Smooth muscle cell of the pulmonary artery (primary cell): ENCODE results near the gene DAD1. TPM values are rescaled to one million over a fixed set of nuclear protein-coding genes. Genes with fewer than 3 reads are reported as not detected.

Experiments used
- total RNA-seq: library from RNA; depleted of rRNA; stranded (reverse); fragments of >200 nt; gene quantifications from 2 replicates; pipeline ENCODE4 v1.2.3, GENCODE V29; 2014

Gene DAD1
- 262 and 320 TPM in 2 replicates for total RNA-seq

GRCh38 chr14:22589096-22589839 lies at the start of gene DAD1:
DAD1 (minus strand) TSS chr14:22589224; CDS start chr14:22589157, 67 bp downstream.

GRCh38 chr14:22598099-22598895 lies 9.3 kb upstream of the DAD1 start, which contains the start of gene ABHD4:
ABHD4 (plus strand) TSS chr14:22598300; CDS start chr14:22598307, 7 bp downstream.

Other genes with a start within 250 kb of the DAD1 start
- 37.9 and 38.4 TPM in 2 replicates for gene ABHD4, start 9.1 kb upstream of the DAD1 start, total RNA-seq
- 0.03 TPM in 1 of 2 replicates, not detected in the other for gene OR6J1, start 55.1 kb upstream of the DAD1 start, total RNA-seq
- gene OXA1L, start 177.5 kb upstream of the DAD1 start, total RNA-seq, result 77.8 and 97.1 TPM in 2 replicates
- 3.4 and 34.2 TPM in 2 replicates for gene SLC7A7, start 226.2 kb upstream of the DAD1 start, total RNA-seq
- gene MRPL52, start 240.7 kb upstream of the DAD1 start, total RNA-seq, result 27.4 and 27.9 TPM in 2 replicates
- gene MMP14, start 247.4 kb upstream of the DAD1 start, total RNA-seq, result 445 and 1,032 TPM in 2 replicates